ENCODE measurements around the gene AGAP5.
"Not testable (repeated sequence)": the region's sequence is repeated elsewhere in the genome, so short reads cannot be mapped to it uniquely, and the experiment has no call there.

AGAP5 gene

GRCh38 chr10:73714483-73714882 lies 16.6 kb upstream of the AGAP5 start:
- not testable (repeated sequence) for DNase-seq (ENCODE audit: low read depth in 2 of 2)

- DNase-seq (ENCODE audit: low read depth in 2 of 2): not testable (repeated sequence)
Observed at GRCh38 chr10:73713912-73714311, 16.0 kb upstream of the AGAP5 start.

- not testable (repeated sequence) for DNase-seq (ENCODE audit: low read depth in 2 of 2)
Observed at GRCh38 chr10:73711683-73712082, 13.8 kb upstream of the AGAP5 start.

GRCh38 chr10:73708122-73708521 lies 10.2 kb upstream of the AGAP5 start:
- DNase-seq (ENCODE audit: low read depth in 2 of 2): not testable (repeated sequence)

- DNase-seq (ENCODE audit: low read depth in 2 of 2): not testable (repeated sequence)
Observed at GRCh38 chr10:73707628-73708027, 9.7 kb upstream of the AGAP5 start.

GRCh38 chr10:73706488-73706887 lies 8.6 kb upstream of the AGAP5 start:
- DNase-seq (ENCODE audit: low read depth in 2 of 2): not testable (repeated sequence)

GRCh38 chr10:73705506-73706072 lies 7.7 kb upstream of the AGAP5 start:
- not testable (repeated sequence) for DNase-seq (ENCODE audit: low read depth in 2 of 2)

GRCh38 chr10:73703924-73704323 lies 6.0 kb upstream of the AGAP5 start:
- DNase-seq (ENCODE audit: low read depth in 2 of 2): not testable (repeated sequence)

- not testable (repeated sequence) for DNase-seq (ENCODE audit: low read depth in 2 of 2)
Observed at GRCh38 chr10:73698819-73699218, 910 bp upstream of the AGAP5 start.

- DNase-seq (ENCODE audit: low read depth in 2 of 2): not testable (repeated sequence)
Observed at GRCh38 chr10:73695302-73695701, 2.6 kb downstream of the AGAP5 start.

- not testable (repeated sequence) for DNase-seq (ENCODE audit: low read depth in 2 of 2)
Observed at GRCh38 chr10:73690755-73691154, 7.2 kb downstream of the AGAP5 start.

- not testable (repeated sequence) for DNase-seq (ENCODE audit: low read depth in 2 of 2)
Observed at GRCh38 chr10:73689596-73689995, 8.3 kb downstream of the AGAP5 start.

- DNase-seq (ENCODE audit: low read depth in 2 of 2): not testable (repeated sequence)
Observed at GRCh38 chr10:73687641-73688040, 10.3 kb downstream of the AGAP5 start.

GRCh38 chr10:73674546-73674945 lies 23.4 kb downstream of the AGAP5 start:
- not testable (repeated sequence) for DNase-seq (ENCODE audit: low read depth in 2 of 2)

- not testable (repeated sequence) for DNase-seq (ENCODE audit: low read depth in 2 of 2)
Observed at GRCh38 chr10:73668378-73668777, 29.5 kb downstream of the AGAP5 start.

- DNase-seq (ENCODE audit: low read depth in 2 of 2): not testable (repeated sequence)
Observed at GRCh38 chr10:73666153-73666809, 31.6 kb downstream of the AGAP5 start.

- not testable (repeated sequence) for DNase-seq (ENCODE audit: low read depth in 2 of 2)
Observed at GRCh38 chr10:73665581-73665980, 32.3 kb downstream of the AGAP5 start.

- DNase-seq (ENCODE audit: low read depth in 2 of 2): not testable (repeated sequence)
Observed at GRCh38 chr10:73664156-73665040, 33.5 kb downstream of the AGAP5 start.

- DNase-seq (ENCODE audit: low read depth in 2 of 2): not testable (repeated sequence)
Observed at GRCh38 chr10:73663621-73664020, 34.3 kb downstream of the AGAP5 start.

- DNase-seq (ENCODE audit: low read depth in 2 of 2): not testable (repeated sequence)
Observed at GRCh38 chr10:73662705-73663104, 35.2 kb downstream of the AGAP5 start.

GRCh38 chr10:73655990-73656298 lies 42.0 kb downstream of the AGAP5 start, which contains the start of gene SYNPO2L:
TSS of gene SYNPO2L (minus strand) at chr10:73656029. CDS start at chr10:73655922, 107 bp downstream.
- no peak for DNase-seq (ENCODE audit: low read depth in 2 of 2)

GRCh38 chr10:73655257-73655989 lies 42.5 kb downstream of the AGAP5 start:
- no peak for DNase-seq (ENCODE audit: low read depth in 2 of 2)

Data from stimulated activated CD8-positive, alpha-beta memory T cell treated with anti-CD3 and anti-CD28 coated beads, Interleukin-15, amount 100 ng/mL, for 48 hours (primary cell).